ENCODE data around the gene LST1.

LST1 gene

DNA sequence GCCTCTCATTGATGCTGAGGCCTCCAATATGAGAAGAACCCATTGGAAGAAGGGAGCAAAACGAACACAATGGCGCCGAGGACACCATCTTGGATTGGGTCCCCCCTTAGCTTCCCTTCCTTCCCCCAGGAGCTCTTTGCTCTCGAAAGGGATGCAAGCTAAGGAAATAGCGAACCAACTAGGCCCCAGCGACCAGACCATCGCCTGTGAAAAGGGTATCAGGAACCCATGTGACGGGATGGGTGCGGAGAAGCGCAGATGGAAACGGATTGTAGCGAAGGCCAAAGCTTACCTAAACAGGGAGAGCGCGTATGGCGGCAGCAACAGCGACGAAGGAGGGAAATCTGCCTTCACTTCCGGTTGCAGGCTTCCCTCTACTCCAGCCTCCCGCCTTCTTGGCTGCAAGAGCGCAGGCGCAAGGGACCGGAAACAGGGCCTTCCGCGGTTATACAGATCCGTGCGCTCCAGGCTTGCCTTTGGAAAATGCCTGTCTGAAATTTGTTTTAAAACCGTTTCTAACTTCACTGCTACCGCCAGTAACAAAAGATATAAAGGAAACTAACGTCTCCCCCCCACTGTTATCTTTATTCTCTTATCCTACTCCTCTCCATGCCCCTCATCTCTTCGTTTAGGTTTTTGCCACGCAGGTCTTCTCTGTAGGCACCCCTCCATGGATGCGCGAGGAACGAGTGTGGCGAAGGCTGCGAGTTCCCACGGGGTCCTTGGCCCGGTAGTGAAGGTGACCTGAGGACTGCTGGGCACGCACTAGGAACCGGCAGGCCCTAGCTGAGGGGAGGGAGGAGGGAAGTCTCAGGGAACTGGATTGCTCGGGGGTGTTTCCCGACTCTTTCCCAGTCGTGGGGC lies 44.2 kb upstream of the LST1 start, which contains the start of gene DDX39B:
Gene DDX39B (minus strand): TSS at position 346 of the 864 bp plus-strand sequence. CDS start 1,471 bp downstream, outside the sequence.
- ATAC-seq (ENCODE audit: low read depth), result peak; percentile 73
- peaks cover 12% of the 10 kb centered on the region for H3K4me1 ChIP-seq (ENCODE audit: insufficient read depth, poor library complexity, severe bottlenecking)
- peak within 1 kb of the TSS; percentile 87 for H3K27ac ChIP-seq (ENCODE audit: poor library complexity, severe bottlenecking)
- peak within 1 kb of the TSS; percentile 48 for H3K4me3 ChIP-seq (ENCODE audit: severe bottlenecking)
- H3K9me3 ChIP-seq (ENCODE audit: severe bottlenecking), result no peaks in the 10 kb centered on the region
- TF ChIP-seq, protein P1, sequence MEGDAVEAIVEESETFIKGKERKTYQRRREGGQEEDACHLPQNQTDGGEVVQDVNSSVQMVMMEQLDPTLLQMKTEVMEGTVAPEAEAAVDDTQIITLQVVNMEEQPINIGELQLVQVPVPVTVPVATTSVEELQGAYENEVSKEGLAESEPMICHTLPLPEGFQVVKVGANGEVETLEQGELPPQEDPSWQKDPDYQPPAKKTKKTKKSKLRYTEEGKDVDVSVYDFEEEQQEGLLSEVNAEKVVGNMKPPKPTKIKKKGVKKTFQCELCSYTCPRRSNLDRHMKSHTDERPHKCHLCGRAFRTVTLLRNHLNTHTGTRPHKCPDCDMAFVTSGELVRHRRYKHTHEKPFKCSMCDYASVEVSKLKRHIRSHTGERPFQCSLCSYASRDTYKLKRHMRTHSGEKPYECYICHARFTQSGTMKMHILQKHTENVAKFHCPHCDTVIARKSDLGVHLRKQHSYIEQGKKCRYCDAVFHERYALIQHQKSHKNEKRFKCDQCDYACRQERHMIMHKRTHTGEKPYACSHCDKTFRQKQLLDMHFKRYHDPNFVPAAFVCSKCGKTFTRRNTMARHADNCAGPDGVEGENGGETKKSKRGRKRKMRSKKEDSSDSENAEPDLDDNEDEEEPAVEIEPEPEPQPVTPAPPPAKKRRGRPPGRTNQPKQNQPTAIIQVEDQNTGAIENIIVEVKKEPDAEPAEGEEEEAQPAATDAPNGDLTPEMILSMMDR (IDR thresholded peaks at IDR 0.05; ENCODE audit: poor library complexity, severe bottlenecking), result no peak
- H3K27me3 ChIP-seq (ENCODE audit: insufficient read depth, poor library complexity, severe bottlenecking), result no peaks in the 10 kb centered on the region
- peak; percentile 96 for DNase-seq (ENCODE audit: low spot score)
- H3K36me3 ChIP-seq (ENCODE audit: low read depth), result peaks cover 52% of the 10 kb centered on the region

DNA sequence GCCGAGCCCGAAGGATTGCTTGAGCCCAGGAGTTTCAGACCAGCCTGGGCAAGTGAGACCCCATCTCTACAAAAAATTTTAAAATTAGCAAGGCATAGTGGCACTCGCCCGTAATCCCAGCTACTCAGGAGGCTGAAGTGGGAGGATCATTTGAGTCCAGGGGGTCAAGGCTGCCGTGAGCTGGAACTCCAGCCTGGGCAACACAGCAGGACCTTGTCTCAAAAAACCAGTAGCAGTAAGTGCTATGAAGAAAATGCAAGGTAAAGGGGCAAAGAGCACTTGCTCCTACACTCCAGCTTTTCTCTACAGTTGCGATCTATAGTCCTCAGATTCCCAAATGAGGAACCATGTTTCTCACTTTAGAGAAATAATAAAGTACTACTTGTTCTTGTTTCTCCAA lies 42.4 kb upstream of the LST1 start:
- H3K36me3 ChIP-seq (ENCODE audit: low read depth), result peaks cover 40% of the 10 kb centered on the region
- DNase-seq (ENCODE audit: low spot score), result no peak
- TF ChIP-seq, protein P1 (IDR thresholded peaks at IDR 0.05; ENCODE audit: poor library complexity, severe bottlenecking), result no peak
- H3K27me3 ChIP-seq (ENCODE audit: insufficient read depth, poor library complexity, severe bottlenecking), result no peaks in the 10 kb centered on the region
- no peak overlapping the region for H3K4me3 ChIP-seq (ENCODE audit: severe bottlenecking)
- H3K27ac ChIP-seq (ENCODE audit: poor library complexity, severe bottlenecking), result no peak overlapping the region
- H3K9me3 ChIP-seq (ENCODE audit: severe bottlenecking), result no peaks in the 10 kb centered on the region
- H3K4me1 ChIP-seq (ENCODE audit: insufficient read depth, poor library complexity, severe bottlenecking), result peaks cover 15% of the 10 kb centered on the region
- ATAC-seq (ENCODE audit: low read depth), result no peak

DNA sequence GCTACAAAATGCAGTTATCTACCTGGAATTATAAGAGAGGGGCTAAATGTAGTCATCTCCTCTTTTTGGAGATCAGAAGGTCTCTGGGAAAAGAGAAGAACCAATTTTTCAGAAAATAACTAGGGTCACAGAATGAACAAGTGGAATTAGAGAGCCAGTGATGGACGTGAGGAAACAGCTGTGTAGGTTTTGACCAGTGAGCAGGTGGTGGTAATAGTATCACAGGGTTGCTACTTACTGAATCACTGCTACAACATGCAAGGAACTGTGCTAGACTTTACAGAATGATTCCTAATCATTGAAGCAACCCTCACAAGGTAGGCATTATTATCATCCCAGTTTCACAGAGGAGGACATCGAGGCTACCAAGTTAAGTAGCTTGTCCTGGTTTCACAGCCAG lies 41.4 kb upstream of the LST1 start:
- ATAC-seq (ENCODE audit: low read depth) (no peak), DNase-seq (ENCODE audit: low spot score) (no peak)
- Histone ChIP-seq H3K27ac (ENCODE audit: poor library complexity, severe bottlenecking) (no peak overlapping the region), H3K27me3 (ENCODE audit: insufficient read depth, poor library complexity, severe bottlenecking) (no peaks in the 10 kb centered on the region), H3K9me3 (ENCODE audit: severe bottlenecking) (no peaks in the 10 kb centered on the region), H3K36me3 (ENCODE audit: low read depth) (peaks cover 40% of the 10 kb centered on the region), H3K4me1 (ENCODE audit: insufficient read depth, poor library complexity, severe bottlenecking) (peaks cover 12% of the 10 kb centered on the region), H3K4me3 (ENCODE audit: severe bottlenecking) (no peak overlapping the region)
- TF ChIP-seq, protein P1 (IDR thresholded peaks at IDR 0.05; ENCODE audit: poor library complexity, severe bottlenecking), result no peak

DNA sequence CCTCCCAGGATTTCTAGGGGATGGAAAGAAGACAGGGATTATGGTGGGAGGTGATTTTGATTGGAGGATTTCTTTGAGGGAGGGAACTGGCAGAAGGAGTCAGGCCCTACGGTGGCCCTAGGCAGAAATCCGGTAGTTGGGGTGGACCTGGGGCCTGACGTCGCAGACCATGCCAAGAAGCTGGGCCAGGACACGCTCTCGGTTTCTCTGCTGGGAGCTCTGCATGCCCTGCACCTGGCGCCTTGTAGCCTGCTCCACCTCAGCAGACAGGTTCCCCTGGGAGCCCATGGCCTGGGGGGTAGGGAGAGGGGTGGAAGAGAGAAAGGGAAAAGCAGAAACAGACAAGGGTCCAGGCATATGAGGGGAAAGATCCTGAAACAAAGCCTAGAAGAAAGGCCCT lies 40.8 kb upstream of the LST1 start:
- TF ChIP-seq, protein P1 (IDR thresholded peaks at IDR 0.05; ENCODE audit: poor library complexity, severe bottlenecking), result no peak
- no peaks in the 10 kb centered on the region for H3K27me3 ChIP-seq (ENCODE audit: insufficient read depth, poor library complexity, severe bottlenecking)

More for the DNA sequence above, 40.8 kb upstream of the LST1 start:
- H3K36me3 ChIP-seq (ENCODE audit: low read depth), result peaks cover 40% of the 10 kb centered on the region
- H3K9me3 ChIP-seq (ENCODE audit: severe bottlenecking), result no peaks in the 10 kb centered on the region
- DNase-seq (ENCODE audit: low spot score) (no peak), ATAC-seq (ENCODE audit: low read depth) (no peak)
- H3K27ac ChIP-seq (ENCODE audit: poor library complexity, severe bottlenecking), result no peak overlapping the region
- no peak overlapping the region for H3K4me3 ChIP-seq (ENCODE audit: severe bottlenecking)
- peaks cover 8% of the 10 kb centered on the region for H3K4me1 ChIP-seq (ENCODE audit: insufficient read depth, poor library complexity, severe bottlenecking)
